Endothelial cell of umbilical vein (primary cell): ENCODE measurements around the gene PRKAG2. TPM values are rescaled to one million over a fixed set of nuclear protein-coding genes. Genes with fewer than 3 reads are reported as not detected.

Source experiments
- BruUV-seq: library from RNA; stranded (reverse); fragments of 400-500 nt; replicated peaks from 2 replicates; lab custom pipeline; 2021; lab: Mats Ljungman, UMichigan
- CTCF ChIA-PET: fragments of 300-600, 350-600 bp; sonication (Branson Sonifier 250); formaldehyde crosslinking; loops from one replicate; lab custom pipeline; 2021; ENCODE audit warnings: antibody characterized with exemption, inconsistent platforms; lab: Charles Lee
- POLR2A ChIA-PET: fragments of 300-600, 350-600 bp; sonication (Branson Sonifier 250); formaldehyde crosslinking; loops from one replicate; lab custom pipeline; 2021; ENCODE audit warnings: antibody characterized with exemption, inconsistent platforms; lab: Charles Lee
- DNase-seq: peaks from one replicate; pipeline ENCODE4 v3.0.0-alpha.2; 2011; ENCODE audit warnings: low read depth, low spot score
- FAIRE-seq: peaks from 2 replicates; lab custom pipeline; 2011; peaks lifted over from hg19 to GRCh38; lab: Jason Lieb, UNC
- H2AFZ ChIP-seq: 2 replicates; pipeline ENCODE4 v1.6.0; 2012; ENCODE audit warnings: low read depth, low read length, control low read depth, inconsistent platforms
- H3K27ac ChIP-seq: 2 replicates; pipeline ENCODE4 v1.5.1; 2011; ENCODE audit warnings: low read depth, mild to moderate bottlenecking, control low read depth, low read length, moderate library complexity; ENCODE audit not compliant: insufficient read depth
- H3K27me3 ChIP-seq, 2 experiments: 2 replicates each; pipeline versions ENCODE4 v1.6.0 to v1.6.1; 2011; ENCODE audit warnings: low read length in 2 of 2, mixed read lengths in 1 of 2; ENCODE audit not compliant: control insufficient read depth in 2 of 2, insufficient read depth in 2 of 2
- H3K36me3 ChIP-seq, 2 experiments: 2 replicates in 1 of 2; 3 replicates in 1 of 2; pipeline ENCODE4 v1.5.1; 2011; ENCODE audit warnings: low read length in 2 of 2, mild to moderate bottlenecking in 1 of 2, moderate library complexity in 1 of 2; ENCODE audit not compliant: control insufficient read depth in 2 of 2, insufficient read depth in 2 of 2; ENCODE audit errors: extremely low read depth in 1 of 2
- H3K4me1 ChIP-seq: 3 replicates; pipeline ENCODE4 v1.5.1; 2011; ENCODE audit warnings: mild to moderate bottlenecking, low read length; ENCODE audit not compliant: control insufficient read depth, insufficient read depth; ENCODE audit errors: extremely low read depth
- H3K4me2 ChIP-seq: 2 replicates; pipeline ENCODE4 v1.6.1; 2011; ENCODE audit warnings: low read length, control low read depth, mixed read lengths; ENCODE audit not compliant: insufficient read depth
- H3K4me3 ChIP-seq, 3 experiments: fragments of 200-600 bp in 1 of 3; sonication (generic), shearing (Covaris generic) in 1 of 3; replicated peaks in 1 of 3; 2 replicates each; pipeline ENCODE4 v1.5.1; 2011 to 2016; ENCODE audit warnings: control low read depth in 3 of 3, low read length in 3 of 3, mild to moderate bottlenecking in 2 of 3, inconsistent platforms in 1 of 3, low read depth in 1 of 3, moderate library complexity in 1 of 3; ENCODE audit not compliant: insufficient read depth in 1 of 3
- H3K79me2 ChIP-seq: 2 replicates; pipeline ENCODE4 v1.6.0; 2012; ENCODE audit warnings: low read length, inconsistent platforms; ENCODE audit not compliant: control insufficient read depth, insufficient read depth
- H3K9ac ChIP-seq: replicated peaks from 2 replicates; pipeline ENCODE3; 2011; ENCODE audit warnings: low read length, control low read depth; ENCODE audit not compliant: insufficient read depth; ENCODE audit errors: extremely low read depth
- H3K9me1 ChIP-seq: replicated peaks from 3 replicates; pipeline ENCODE4 v1.6.0; 2011; ENCODE audit warnings: mild to moderate bottlenecking, low read length; ENCODE audit not compliant: control insufficient read depth, insufficient read depth; ENCODE audit errors: extremely low read depth
- H3K9me3 ChIP-seq: replicated peaks from 2 replicates; pipeline ENCODE4 v1.5.1; 2012; ENCODE audit warnings: low read length, inconsistent platforms; ENCODE audit not compliant: control insufficient read depth, insufficient read depth
- H4K20me1 ChIP-seq: replicated peaks from 2 replicates; pipeline ENCODE3; 2011; ENCODE audit warnings: mild to moderate bottlenecking, low read length; ENCODE audit not compliant: control insufficient read depth, insufficient read depth; ENCODE audit errors: extremely low read depth
- CTCF ChIP-seq, 2 donors: IDR thresholded peaks; 1 replicate in 1 of 2; 2 replicates in 1 of 2; pipeline ENCODE4 v1.5.1; 2011; ENCODE audit warnings: low read length in 2 of 2, mild to moderate bottlenecking in 2 of 2, moderate library complexity in 2 of 2, control low read depth in 1 of 2, inconsistent platforms in 1 of 2, low read depth in 1 of 2; ENCODE audit not compliant: insufficient read depth in 1 of 2; ENCODE audit errors: extremely low read depth in 1 of 2
- EZH2 ChIP-seq: IDR thresholded peaks from 2 replicates; pipeline ENCODE4 v1.6.1; 2012; ENCODE audit warnings: borderline replicate concordance, low read depth, mild to moderate bottlenecking, moderate library complexity, low read length, inconsistent platforms; ENCODE audit not compliant: severe bottlenecking
- FOS ChIP-seq: IDR thresholded peaks from 2 replicates; pipeline ENCODE4 v1.6.1; 2011; ENCODE audit warnings: mild to moderate bottlenecking, low read length, moderate library complexity, borderline replicate concordance; ENCODE audit not compliant: insufficient read depth
- GATA2 ChIP-seq: IDR thresholded peaks from 2 replicates; pipeline ENCODE4 v1.7.0; 2011; ENCODE audit warnings: low read depth, mild to moderate bottlenecking, moderate library complexity, mixed read lengths, low read length; ENCODE audit not compliant: insufficient read length, insufficient read depth
- JUN ChIP-seq: IDR thresholded peaks from 2 replicates; pipeline ENCODE4 v1.6.1; 2011; ENCODE audit warnings: borderline replicate concordance, low read depth; ENCODE audit not compliant: insufficient read length, insufficient read depth
- MAX ChIP-seq: IDR thresholded peaks from 2 replicates; pipeline ENCODE4 v1.6.1; 2011; ENCODE audit not compliant: insufficient read depth, insufficient read length
- MYC ChIP-seq: IDR thresholded peaks from one replicate; pipeline ENCODE4 v1.6.1; 2011; ENCODE audit warnings: mild to moderate bottlenecking, low read depth, low read length
- POLR2A ChIP-seq: IDR thresholded peaks from 2 replicates; pipeline ENCODE4 v1.6.1; 2012; ENCODE audit warnings: low read depth, mild to moderate bottlenecking, control low read depth, low read length
- POLR2AphosphoS5 ChIP-seq: IDR thresholded peaks from 2 replicates; pipeline ENCODE4 v1.6.1; 2012; ENCODE audit warnings: low read depth, mild to moderate bottlenecking, control low read depth, low read length, moderate library complexity; ENCODE audit not compliant: insufficient read depth
- dilution Hi-C: fragments of 300-500 bp; cut with MboI; formaldehyde crosslinking; loops from one replicate; pipeline ENCODE4 v1.15.0; 2019; ENCODE audit warnings: low sequenced_read_pairs; ENCODE audit not compliant: extremely low pct_ligation_motif_present
- intact Hi-C: fragments of 100-400 bp; cut with micrococcal nuclease; formaldehyde crosslinking; loops from one replicate; pipeline ENCODE4 v1.10.0; 2022
- polyA plus RNA-seq, 4 experiments: library from polyadenylated mRNA; depleted of rRNA in 3 of 4; stranded (reverse) in 3 of 4; unstranded in 1 of 4; fragments of >200 nt; gene quantifications; 2 replicates each; pipeline versions ENCODE4 v1.2.1 to v1.2.3, GENCODE V29; 2011 to 2012; ENCODE audit warnings: missing spikeins in 1 of 4
- total RNA-seq: library from RNA; stranded (reverse); gene quantifications from 2 replicates; pipeline ENCODE4 v1.2.3, GENCODE V29; 2021

Gene PRKAG2
- total and polyA plus RNA-seq, 2 donors (not counting 3 experiments of a cell fraction or from before 2014, with no cell fraction given): 19.3 to 51.5 TPM

GRCh38 chr7:151541709-151542499 lies 335.0 kb downstream of the PRKAG2 start:
- no peaks in the 10 kb centered on the region for H3K79me2 ChIP-seq
- DNase-seq: no peak
- no TSS peak for BruUV-seq
- ChIA-PET POLR2A (no interaction called here), CTCF (interaction anchor here (1.2 to 1.3 kb wide), 2 partner anchors 21 to 217 kb away, joined by 3 to 4 read pairs; no protein-coding TSS in a partner anchor)
- no peak overlapping the region for H3K27ac ChIP-seq
- no peaks in the 10 kb centered on the region for H3K9me3 ChIP-seq
- FAIRE-seq: no peak
- no peak overlapping the region for H2AFZ ChIP-seq
- no peaks in the 10 kb centered on the region for H3K36me3 ChIP-seq
- no peak overlapping the region for H3K9ac ChIP-seq
- intact Hi-C loops (no loop called here), dilution Hi-C loops (no loop called here)
- H3K4me2 ChIP-seq: no peak overlapping the region
- H3K9me1 ChIP-seq: no peaks in the 10 kb centered on the region
- no peak overlapping the region for H3K4me3 ChIP-seq
- no peaks in the 10 kb centered on the region for H3K4me1 ChIP-seq
- TF ChIP-seq JUN (no peak), POLR2AphosphoS5 (no peak), FOS (no peak), GATA2 (no peak), MYC (no peak), CTCF (IDR thresholded peaks at IDR 0.05; ENCODE audit: extremely low read depth in 1 of 2, insufficient read depth in 1 of 2, low read depth in 1 of 2, low read length in 2 of 2) (no peak), EZH2 (no peak), POLR2A (no peak), MAX (no peak)
- peaks cover 18 to 27% of the 10 kb centered on the region in 2 experiments for H3K27me3 ChIP-seq
- H4K20me1 ChIP-seq: no peaks in the 10 kb centered on the region
